Dendritic cell treated with granulocyte-macrophage colony-stimulating factor and Interleukin-4, amounts not matched to agents 40 ng/mL and 50 ng/mL, for 4 days (primary cell): Measurements from ENCODE around the gene OXT.

Experiments used
- H3K27ac Mint-ChIP-seq: one replicate; pipeline ENCODE4 v1.8.0; 2022; ENCODE audit warnings: mild to moderate bottlenecking, mixed read lengths
- H3K27me3 Mint-ChIP-seq: one replicate; pipeline ENCODE4 v1.8.0; 2022; ENCODE audit warnings: mild to moderate bottlenecking, mixed read lengths
- H3K36me3 Mint-ChIP-seq: one replicate; pipeline ENCODE4 v1.8.0; 2022; ENCODE audit warnings: low read depth, mixed read lengths
- H3K4me1 Mint-ChIP-seq: one replicate; pipeline ENCODE4 v1.8.0; 2022; ENCODE audit warnings: low read depth, mixed read lengths
- H3K4me3 Mint-ChIP-seq: one replicate; pipeline ENCODE4 v1.8.0; 2022; ENCODE audit warnings: mild to moderate bottlenecking, moderate library complexity, mixed read lengths
- H3K9me3 Mint-ChIP-seq: one replicate; pipeline ENCODE4 v1.8.0; 2022; ENCODE audit warnings: mixed read lengths
- intact Hi-C: fragments of 100-400 bp; cut with micrococcal nuclease; formaldehyde crosslinking; loops from one replicate; pipeline ENCODE4 v1.15.0; 2022

Gene OXT

GRCh38 chr20:3085571-3086072 lies 14.2 kb downstream of the OXT start:
- H3K4me3 Mint-ChIP-seq: no peak overlapping the region
- H3K4me1 Mint-ChIP-seq: peaks cover 35% of the 10 kb centered on the region
- peaks cover 73% of the 10 kb centered on the region for H3K27me3 Mint-ChIP-seq
- intact Hi-C loops: no loop called here
- H3K27ac Mint-ChIP-seq: no peak overlapping the region
- no peaks in the 10 kb centered on the region for H3K9me3 Mint-ChIP-seq
- H3K36me3 Mint-ChIP-seq: no peaks in the 10 kb centered on the region

- intact Hi-C loops: no loop called here
- Mint-ChIP-seq H3K4me1 (peaks cover 21% of the 10 kb centered on the region), H3K9me3 (no peaks in the 10 kb centered on the region), H3K4me3 (no peak overlapping the region), H3K27me3 (peaks cover 71% of the 10 kb centered on the region), H3K27ac (no peak overlapping the region), H3K36me3 (no peaks in the 10 kb centered on the region)
Measured at GRCh38 chr20:3088031-3088430, 16.6 kb downstream of the OXT start.

- Mint-ChIP-seq H3K4me1 (peaks cover 10% of the 10 kb centered on the region), H3K27ac (no peak overlapping the region), H3K27me3 (peaks cover 70% of the 10 kb centered on the region), H3K4me3 (no peak overlapping the region), H3K9me3 (no peaks in the 10 kb centered on the region), H3K36me3 (no peaks in the 10 kb centered on the region)
- intact Hi-C loops: no loop called here
Measured at GRCh38 chr20:3090565-3090964, 19.1 kb downstream of the OXT start.

DNA sequence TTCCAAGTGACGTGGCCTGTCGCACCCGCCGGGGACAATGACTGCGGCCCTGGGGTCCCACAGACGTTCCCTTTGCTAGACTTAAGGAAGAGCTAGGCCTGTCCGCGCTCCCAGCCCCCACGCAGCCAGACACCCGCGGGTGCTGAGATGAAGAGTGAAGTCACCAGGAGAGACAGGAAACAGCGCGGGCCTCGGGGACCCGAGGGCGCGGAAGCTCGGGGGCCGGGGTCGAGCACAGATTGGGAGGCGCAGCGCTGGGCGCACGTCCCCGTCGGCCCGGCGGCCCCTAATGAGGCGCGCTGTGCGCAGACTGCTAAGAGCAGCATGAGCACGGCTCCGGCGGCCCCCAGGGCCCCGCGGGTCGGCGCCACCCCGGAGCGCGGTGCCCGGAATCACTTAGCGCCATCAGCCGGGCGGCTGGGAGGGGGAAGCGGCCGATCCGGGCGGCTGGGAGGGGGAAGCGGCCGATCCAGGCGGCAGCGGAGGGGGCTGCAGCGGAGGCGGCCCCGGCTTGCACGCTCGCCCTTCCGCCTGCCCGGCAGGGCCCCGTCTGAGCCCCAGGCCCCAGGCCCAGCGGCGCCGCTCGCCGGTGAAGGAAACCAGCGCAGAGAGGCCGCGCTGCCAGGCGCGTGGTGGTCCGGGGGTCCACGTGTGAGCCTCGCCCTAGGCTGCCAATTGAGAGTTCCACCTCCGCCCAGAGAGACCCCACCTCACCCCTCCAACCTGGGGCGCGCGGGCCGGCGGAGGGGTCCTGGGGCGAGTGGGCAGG lies 21.4 kb downstream of the OXT start:
- peaks cover 73% of the 10 kb centered on the region for H3K27me3 Mint-ChIP-seq
- peaks cover 10% of the 10 kb centered on the region for H3K4me1 Mint-ChIP-seq
- no peak overlapping the region for H3K27ac Mint-ChIP-seq
- intact Hi-C loops: no loop called here
- H3K4me3 Mint-ChIP-seq: peak overlapping the region; percentile 69
- no peaks in the 10 kb centered on the region for H3K9me3 Mint-ChIP-seq
- no peaks in the 10 kb centered on the region for H3K36me3 Mint-ChIP-seq

DNA sequence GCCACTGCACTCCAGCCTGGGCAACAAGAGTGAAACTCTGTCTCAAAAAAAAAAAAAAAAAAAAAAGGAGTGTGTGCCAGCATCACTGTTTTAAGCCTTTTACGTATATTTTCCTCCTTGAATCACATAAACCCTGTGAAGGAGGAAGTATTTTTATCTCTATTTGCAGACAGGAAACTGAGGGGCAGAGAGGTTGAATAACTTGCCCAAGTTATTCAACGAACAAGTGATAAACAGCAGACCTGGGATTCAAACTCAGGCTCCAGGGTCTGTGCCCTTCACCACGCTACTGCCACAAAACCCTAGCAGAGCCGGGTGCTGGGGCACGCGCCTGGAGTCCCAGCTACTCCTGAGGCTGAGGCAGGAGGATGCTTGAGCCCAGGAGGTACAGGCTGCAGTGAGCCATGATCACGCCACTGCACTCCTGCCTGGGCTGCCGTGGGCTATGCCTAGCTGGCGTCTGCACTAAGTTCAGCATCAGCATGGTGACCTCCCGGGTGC lies 22.5 kb downstream of the OXT start:
- peaks cover 10% of the 10 kb centered on the region for H3K4me1 Mint-ChIP-seq
- peaks cover 63% of the 10 kb centered on the region for H3K27me3 Mint-ChIP-seq
- H3K36me3 Mint-ChIP-seq: no peaks in the 10 kb centered on the region
- no peaks in the 10 kb centered on the region for H3K9me3 Mint-ChIP-seq
- intact Hi-C loops: no loop called here
- H3K27ac Mint-ChIP-seq: no peak overlapping the region
- H3K4me3 Mint-ChIP-seq: no peak overlapping the region

DNA sequence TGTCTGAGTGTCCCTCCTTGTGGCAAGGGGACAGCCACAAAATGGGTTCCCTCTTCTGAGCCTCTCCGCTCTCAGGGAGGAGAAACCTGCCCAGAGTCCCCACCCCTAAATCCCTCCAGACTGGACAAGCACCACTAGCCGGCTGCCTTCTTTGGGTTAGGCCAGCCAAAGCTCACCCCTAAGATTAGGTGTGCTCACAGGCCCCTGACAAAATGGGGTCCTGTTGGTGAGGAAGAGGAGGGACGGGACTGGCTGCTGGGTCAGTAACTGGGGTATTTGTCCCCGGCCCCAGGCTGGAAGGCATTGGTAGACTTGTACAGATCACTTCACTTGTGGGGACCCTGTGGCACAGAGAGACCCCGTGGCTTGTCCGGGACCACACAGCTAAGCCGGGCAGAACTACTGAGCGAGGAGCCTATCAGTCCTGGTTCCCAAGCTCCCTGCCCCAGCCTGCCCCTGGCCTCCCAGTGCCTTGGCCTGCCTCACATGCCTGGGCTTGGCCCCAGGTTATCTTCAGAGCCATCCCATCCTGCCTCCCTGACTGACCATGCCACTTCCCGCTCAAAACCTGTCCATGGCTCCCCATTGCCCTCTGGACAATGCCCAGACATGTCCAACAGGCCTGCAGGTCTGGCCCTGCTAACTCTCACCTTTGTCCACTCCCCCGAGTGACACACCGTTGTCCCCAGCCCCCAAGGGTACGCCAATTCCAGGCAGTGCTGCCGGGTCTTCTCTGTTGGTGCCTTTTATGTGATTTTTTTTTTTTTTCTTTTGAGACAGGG lies 23.6 kb downstream of the OXT start:
- H3K36me3 Mint-ChIP-seq: no peaks in the 10 kb centered on the region
- H3K27ac Mint-ChIP-seq: no peak overlapping the region
- no peaks in the 10 kb centered on the region for H3K9me3 Mint-ChIP-seq
- no peak overlapping the region for H3K4me3 Mint-ChIP-seq
- intact Hi-C loops: no loop called here
- H3K4me1 Mint-ChIP-seq: peaks cover 10% of the 10 kb centered on the region
- H3K27me3 Mint-ChIP-seq: peaks cover 55% of the 10 kb centered on the region

- Mint-ChIP-seq H3K27me3 (peaks cover 24% of the 10 kb centered on the region), H3K36me3 (no peaks in the 10 kb centered on the region), H3K4me1 (peaks cover 14% of the 10 kb centered on the region), H3K27ac (no peak overlapping the region), H3K9me3 (no peaks in the 10 kb centered on the region), H3K4me3 (no peak overlapping the region)
- intact Hi-C loops: no loop called here
Measured at GRCh38 chr20:3100480-3100879, 29.1 kb downstream of the OXT start.

DNA sequence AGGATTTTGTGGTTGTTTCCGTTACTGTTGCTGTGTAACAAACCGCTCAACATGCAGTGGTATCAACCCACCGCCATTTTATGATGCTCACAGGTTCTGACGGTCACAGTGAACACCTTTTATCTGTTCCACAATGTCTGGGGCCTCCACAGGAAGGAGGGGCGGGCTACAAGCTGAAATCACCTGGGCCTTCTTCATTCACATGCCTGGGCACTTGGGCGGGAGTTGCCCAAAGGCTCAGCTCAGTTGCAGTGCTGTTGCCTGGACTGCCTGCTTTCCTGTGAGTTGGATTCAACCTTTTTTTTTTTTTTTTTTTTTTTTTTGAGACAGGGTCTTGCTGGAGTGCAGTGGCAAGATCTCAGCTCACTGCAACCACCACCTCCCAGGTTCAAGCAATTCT lies 29.8 kb downstream of the OXT start:
- no peak overlapping the region for H3K4me3 Mint-ChIP-seq
- intact Hi-C loops: no loop called here
- peaks cover 14% of the 10 kb centered on the region for H3K4me1 Mint-ChIP-seq
- no peaks in the 10 kb centered on the region for H3K9me3 Mint-ChIP-seq
- no peaks in the 10 kb centered on the region for H3K36me3 Mint-ChIP-seq
- peaks cover 18% of the 10 kb centered on the region for H3K27me3 Mint-ChIP-seq
- H3K27ac Mint-ChIP-seq: no peak overlapping the region

- H3K4me1 Mint-ChIP-seq: peaks cover 14% of the 10 kb centered on the region
- no peaks in the 10 kb centered on the region for H3K9me3 Mint-ChIP-seq
- intact Hi-C loops: no loop called here
- no peak overlapping the region for H3K4me3 Mint-ChIP-seq
- H3K27ac Mint-ChIP-seq: no peak overlapping the region
- peaks cover 4% of the 10 kb centered on the region for H3K36me3 Mint-ChIP-seq
- peaks cover 16% of the 10 kb centered on the region for H3K27me3 Mint-ChIP-seq
Measured at GRCh38 chr20:3101737-3102574, 30.5 kb downstream of the OXT start.

DNA sequence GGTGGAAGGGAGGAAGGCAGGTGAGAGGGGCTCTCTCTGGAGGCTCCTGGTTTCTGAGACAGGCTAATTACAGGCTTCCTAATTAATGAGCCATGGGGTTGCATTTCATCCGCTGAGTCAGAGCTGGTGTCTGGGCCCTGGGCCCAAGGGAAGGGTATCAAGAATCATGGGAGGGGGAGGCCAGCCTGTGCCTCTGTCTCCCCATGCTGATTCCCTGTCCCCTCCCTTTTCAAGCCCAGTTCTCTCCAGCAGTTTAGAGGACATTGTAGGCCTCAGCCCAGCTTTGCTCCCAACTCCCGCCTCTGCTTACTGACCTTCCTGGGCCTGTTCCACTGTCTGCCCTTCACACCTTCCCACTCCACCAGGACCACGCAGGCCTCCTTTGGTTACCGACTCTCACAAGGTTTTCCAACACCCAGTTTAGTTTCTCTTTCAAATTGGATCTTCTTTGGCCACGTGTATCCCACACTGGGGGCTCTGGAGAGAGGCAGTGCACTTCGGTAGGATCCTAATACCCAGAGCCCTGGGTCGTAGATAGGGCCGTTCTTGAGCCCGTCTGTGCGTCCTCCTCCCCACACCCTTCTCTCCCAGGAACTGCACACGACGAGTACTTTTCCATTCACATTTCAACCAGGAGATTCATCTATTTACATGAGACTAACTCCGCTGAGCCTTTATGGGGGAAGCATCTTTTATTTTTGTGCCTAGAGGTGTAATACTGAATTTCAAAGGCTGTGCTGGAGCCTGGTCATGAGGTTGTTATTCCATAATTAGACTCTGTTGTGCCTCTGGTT lies 31.4 kb downstream of the OXT start:
- no peak overlapping the region for H3K27ac Mint-ChIP-seq
- H3K4me3 Mint-ChIP-seq: no peak overlapping the region
- H3K4me1 Mint-ChIP-seq: peaks cover 14% of the 10 kb centered on the region
- no peaks in the 10 kb centered on the region for H3K9me3 Mint-ChIP-seq
- peaks cover 16% of the 10 kb centered on the region for H3K27me3 Mint-ChIP-seq
- intact Hi-C loops: no loop called here
- peaks cover 12% of the 10 kb centered on the region for H3K36me3 Mint-ChIP-seq

GRCh38 chr20:3103369-3104032 lies 32.1 kb downstream of the OXT start:
- Mint-ChIP-seq H3K36me3 (peaks cover 19% of the 10 kb centered on the region), H3K9me3 (no peaks in the 10 kb centered on the region), H3K4me1 (peaks cover 14% of the 10 kb centered on the region), H3K27ac (no peak overlapping the region), H3K4me3 (no peak overlapping the region), H3K27me3 (peaks cover 16% of the 10 kb centered on the region)
- intact Hi-C loops: no loop called here

DNA sequence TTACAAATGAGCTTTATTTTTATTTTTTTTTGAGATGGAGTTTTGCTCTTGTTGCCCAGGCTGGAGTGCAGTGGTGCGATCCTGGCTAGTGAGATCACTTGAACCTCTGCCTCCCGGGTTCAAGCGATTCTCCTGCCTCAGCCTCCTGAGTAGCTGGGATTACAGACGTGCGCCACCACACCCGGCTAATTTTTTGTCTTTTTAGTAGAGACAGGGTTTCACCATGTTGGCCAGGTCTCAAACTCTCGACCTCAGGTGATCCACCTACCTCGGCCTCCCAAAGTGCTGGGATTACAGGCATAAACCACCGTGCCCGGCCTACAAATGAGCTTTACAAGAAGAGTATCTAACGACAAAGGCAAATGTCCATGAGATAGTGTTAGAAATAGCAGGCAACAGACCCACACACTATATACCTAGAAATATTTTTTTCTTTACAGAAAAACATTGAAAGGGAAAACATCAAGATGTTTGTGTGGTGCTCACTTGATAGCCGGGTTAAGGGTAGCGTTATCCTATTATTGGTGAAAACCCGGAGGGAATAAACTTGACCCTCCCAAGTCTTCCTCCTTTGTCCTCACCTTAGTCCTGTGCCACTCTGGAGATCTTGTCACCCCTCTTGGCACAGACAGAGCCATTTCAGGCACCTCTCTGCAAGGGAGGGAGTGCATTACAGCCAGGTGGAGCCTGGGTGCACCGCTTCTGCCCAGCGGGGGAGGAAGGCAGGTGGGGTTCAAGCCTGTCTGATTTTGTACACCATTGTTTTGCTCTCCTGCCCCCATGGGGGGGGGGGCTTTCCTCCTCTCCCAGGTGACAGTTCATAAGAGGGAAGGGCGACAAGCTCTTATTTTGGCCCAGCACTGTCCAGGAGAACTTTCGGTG lies 34.1 kb downstream of the OXT start:
- Mint-ChIP-seq H3K4me3 (no peak overlapping the region), H3K36me3 (peaks cover 36% of the 10 kb centered on the region), H3K27ac (no peak overlapping the region), H3K9me3 (no peaks in the 10 kb centered on the region), H3K27me3 (peaks cover 16% of the 10 kb centered on the region), H3K4me1 (peaks cover 14% of the 10 kb centered on the region)
- intact Hi-C loops: no loop called here
